Fibroblast of upper back skin (primary cell): ENCODE data around the gene PAIP2B.

Experiments used
- DNase-seq: peaks from one replicate; pipeline ENCODE4 v3.0.0-alpha.2; 2013

The PAIP2B gene

GRCh38 chr2:71150082-71150816 is 76.7 kb downstream of the PAIP2B start:
- DNase-seq, result no peak

- DNase-seq, result no peak
These were observed 78.3 kb downstream of the PAIP2B start for GRCh38 chr2:71148506-71149063.

- DNase-seq, result no peak
These were observed 83.1 kb downstream of the PAIP2B start for GRCh38 chr2:71143782-71144181.

- DNase-seq, result no peak
These were observed 90.7 kb downstream of the PAIP2B start for GRCh38 chr2:71136174-71136573.

- no peak for DNase-seq
These were observed 93.3 kb downstream of the PAIP2B start for GRCh38 chr2:71133603-71134002.
